ENCODE data around the gene QKI. TPM values are rescaled to one million over a fixed set of nuclear protein-coding genes. Genes with fewer than 3 reads are reported as not detected.

The QKI gene
- total and polyA plus RNA-seq, 10 of the 15 experiments (the other 5 are each of a cell fraction or from before 2014, with no cell fraction given) = 4.7 to 72.5 (median 38.9) TPM

DNA sequence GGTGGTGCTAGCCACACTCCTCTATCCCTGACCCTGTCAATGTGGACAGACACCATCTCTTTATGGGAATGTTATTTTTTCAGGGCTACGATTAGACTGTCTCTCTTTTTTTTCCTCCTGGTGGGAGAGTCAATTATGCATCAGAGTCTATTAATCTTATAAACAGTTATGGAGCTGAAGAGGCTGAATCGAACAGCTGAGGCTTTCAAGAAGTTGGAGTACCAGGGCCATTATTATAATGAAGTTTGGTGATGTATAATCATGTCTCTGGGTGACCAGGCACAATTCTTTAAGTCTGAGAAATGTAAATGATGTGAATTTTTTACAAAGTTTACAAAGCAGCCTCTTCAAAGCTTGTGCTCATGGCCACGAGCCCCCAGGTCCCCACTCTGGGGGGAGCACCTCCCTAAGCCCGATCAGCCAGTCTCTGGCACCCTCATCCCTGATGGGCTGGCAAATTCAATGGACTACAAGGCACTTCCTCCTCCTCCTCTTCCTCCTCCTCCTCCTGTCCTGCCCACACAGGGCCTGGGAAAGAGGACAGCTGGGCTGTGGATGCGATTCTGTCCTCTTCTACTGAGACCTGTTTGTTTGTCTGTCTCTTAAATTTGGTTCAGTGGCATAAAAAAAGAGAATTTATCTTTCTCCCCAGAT lies 43.9 kb upstream of the QKI start:
- H3K9ac ChIP-seq (ENCODE audit: control insufficient read depth, insufficient read depth, low read length) = no peak overlapping the region
- no peaks in the 10 kb centered on the region; a peak in 2 of 4 replicates for H3K27me3 ChIP-seq (replicated peaks in 1 of 2; ENCODE audit: control insufficient read depth in 2 of 2, insufficient read depth in 2 of 2, low read length in 1 of 2)
- ChIA-PET CTCF (interaction anchor here (1.6 kb wide), 1 partner anchor 7 kb away, joined by 6 read pairs; no protein-coding TSS in a partner anchor), RAD21 (ENCODE audit: unreplicated experiment) (no interaction called here), POLR2A (no interaction called here), SMC1A (ENCODE audit: uncharacterized antibody, unreplicated experiment) (no interaction called here)
- H3K79me2 ChIP-seq (ENCODE audit: control insufficient read depth, insufficient read depth, low read length) = no peaks in the 10 kb centered on the region
- no peaks in the 10 kb centered on the region for H3K9me3 ChIP-seq (replicated peaks; ENCODE audit: control insufficient read depth, insufficient read depth, low read length)
- no peaks in the 10 kb centered on the region for H3K36me3 ChIP-seq (ENCODE audit: control insufficient read depth in 2 of 2, insufficient read depth in 2 of 2, low read length in 1 of 2)
- FAIRE-seq (no peak), DNase-seq (ENCODE audit: low read depth, low spot score) (no peak), ATAC-seq (no peak)
- no peaks in the 10 kb centered on the region for H3K4me1 ChIP-seq (ENCODE audit: control insufficient read depth, insufficient read depth, low read length)
- WGBS (ENCODE audit: insufficient coverage, insufficient replicate concordance, low lambda C conversion rate, missing lambda C conversion rate) = 11% methylated on average over 5 of the region's 5 CpGs
- H3K27ac ChIP-seq (ENCODE audit: control insufficient read depth, insufficient read depth) = no peak overlapping the region
- no peak overlapping the region for H2AFZ ChIP-seq (ENCODE audit: control insufficient read depth, low read depth, low read length)
- in situ Hi-C loops (cut with MboI) = no loop called here
- intact Hi-C loops (cut with micrococcal nuclease; ENCODE audit: unreplicated experiment) = no loop called here
- no peak overlapping the region for H3K4me3 ChIP-seq
- BruUV-seq (replicated peaks) = no TSS peak
- H3K4me2 ChIP-seq (ENCODE audit: control insufficient read depth, insufficient read depth) = no peak overlapping the region
- no peaks in the 10 kb centered on the region for H4K20me1 ChIP-seq (ENCODE audit: control insufficient read depth, insufficient read depth)
- TF ChIP-seq RFX5 (IDR thresholded peaks at IDR 0.05; ENCODE audit: low read depth, low read length) (no peak), TBL1XR1 (IDR thresholded peaks at IDR 0.05; ENCODE audit: low read depth, low read length) (no peak), ZNF274 (IDR thresholded peaks at IDR 0.05; ENCODE audit: insufficient read depth, insufficient read length) (no peak), SUZ12 (IDR thresholded peaks at IDR 0.05; ENCODE audit: unreplicated experiment) (no peak), SMARCA5 (IDR thresholded peaks at IDR 0.05) (no peak), EP300 (IDR thresholded peaks at IDR 0.05; ENCODE audit: borderline replicate concordance in 1 of 2, control insufficient read depth in 1 of 2, low read depth in 2 of 2, low read length in 2 of 2) (no peak), CREM (IDR thresholded peaks at IDR 0.05; ENCODE audit: low read depth) (no peak), MTA3 (IDR thresholded peaks at IDR 0.05; ENCODE audit: borderline replicate concordance, low read length) (no peak), PAX8 (IDR thresholded peaks at IDR 0.05) (no peak), ZSCAN29 (IDR thresholded peaks at IDR 0.05) (no peak)
- TF ChIP-seq, protein P1, sequence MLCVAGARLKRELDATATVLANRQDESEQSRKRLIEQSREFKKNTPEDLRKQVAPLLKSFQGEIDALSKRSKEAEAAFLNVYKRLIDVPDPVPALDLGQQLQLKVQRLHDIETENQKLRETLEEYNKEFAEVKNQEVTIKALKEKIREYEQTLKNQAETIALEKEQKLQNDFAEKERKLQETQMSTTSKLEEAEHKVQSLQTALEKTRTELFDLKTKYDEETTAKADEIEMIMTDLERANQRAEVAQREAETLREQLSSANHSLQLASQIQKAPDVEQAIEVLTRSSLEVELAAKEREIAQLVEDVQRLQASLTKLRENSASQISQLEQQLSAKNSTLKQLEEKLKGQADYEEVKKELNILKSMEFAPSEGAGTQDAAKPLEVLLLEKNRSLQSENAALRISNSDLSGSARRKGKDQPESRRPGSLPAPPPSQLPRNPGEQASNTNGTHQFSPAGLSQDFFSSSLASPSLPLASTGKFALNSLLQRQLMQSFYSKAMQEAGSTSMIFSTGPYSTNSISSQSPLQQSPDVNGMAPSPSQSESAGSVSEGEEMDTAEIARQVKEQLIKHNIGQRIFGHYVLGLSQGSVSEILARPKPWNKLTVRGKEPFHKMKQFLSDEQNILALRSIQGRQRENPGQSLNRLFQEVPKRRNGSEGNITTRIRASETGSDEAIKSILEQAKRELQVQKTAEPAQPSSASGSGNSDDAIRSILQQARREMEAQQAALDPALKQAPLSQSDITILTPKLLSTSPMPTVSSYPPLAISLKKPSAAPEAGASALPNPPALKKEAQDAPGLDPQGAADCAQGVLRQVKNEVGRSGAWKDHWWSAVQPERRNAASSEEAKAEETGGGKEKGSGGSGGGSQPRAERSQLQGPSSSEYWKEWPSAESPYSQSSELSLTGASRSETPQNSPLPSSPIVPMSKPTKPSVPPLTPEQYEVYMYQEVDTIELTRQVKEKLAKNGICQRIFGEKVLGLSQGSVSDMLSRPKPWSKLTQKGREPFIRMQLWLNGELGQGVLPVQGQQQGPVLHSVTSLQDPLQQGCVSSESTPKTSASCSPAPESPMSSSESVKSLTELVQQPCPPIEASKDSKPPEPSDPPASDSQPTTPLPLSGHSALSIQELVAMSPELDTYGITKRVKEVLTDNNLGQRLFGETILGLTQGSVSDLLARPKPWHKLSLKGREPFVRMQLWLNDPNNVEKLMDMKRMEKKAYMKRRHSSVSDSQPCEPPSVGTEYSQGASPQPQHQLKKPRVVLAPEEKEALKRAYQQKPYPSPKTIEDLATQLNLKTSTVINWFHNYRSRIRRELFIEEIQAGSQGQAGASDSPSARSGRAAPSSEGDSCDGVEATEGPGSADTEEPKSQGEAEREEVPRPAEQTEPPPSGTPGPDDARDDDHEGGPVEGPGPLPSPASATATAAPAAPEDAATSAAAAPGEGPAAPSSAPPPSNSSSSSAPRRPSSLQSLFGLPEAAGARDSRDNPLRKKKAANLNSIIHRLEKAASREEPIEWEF (IDR thresholded peaks at IDR 0.05; ENCODE audit: insufficient replicate concordance, low read depth, low read length) = no peak
- TF ChIP-seq, protein P2, sequence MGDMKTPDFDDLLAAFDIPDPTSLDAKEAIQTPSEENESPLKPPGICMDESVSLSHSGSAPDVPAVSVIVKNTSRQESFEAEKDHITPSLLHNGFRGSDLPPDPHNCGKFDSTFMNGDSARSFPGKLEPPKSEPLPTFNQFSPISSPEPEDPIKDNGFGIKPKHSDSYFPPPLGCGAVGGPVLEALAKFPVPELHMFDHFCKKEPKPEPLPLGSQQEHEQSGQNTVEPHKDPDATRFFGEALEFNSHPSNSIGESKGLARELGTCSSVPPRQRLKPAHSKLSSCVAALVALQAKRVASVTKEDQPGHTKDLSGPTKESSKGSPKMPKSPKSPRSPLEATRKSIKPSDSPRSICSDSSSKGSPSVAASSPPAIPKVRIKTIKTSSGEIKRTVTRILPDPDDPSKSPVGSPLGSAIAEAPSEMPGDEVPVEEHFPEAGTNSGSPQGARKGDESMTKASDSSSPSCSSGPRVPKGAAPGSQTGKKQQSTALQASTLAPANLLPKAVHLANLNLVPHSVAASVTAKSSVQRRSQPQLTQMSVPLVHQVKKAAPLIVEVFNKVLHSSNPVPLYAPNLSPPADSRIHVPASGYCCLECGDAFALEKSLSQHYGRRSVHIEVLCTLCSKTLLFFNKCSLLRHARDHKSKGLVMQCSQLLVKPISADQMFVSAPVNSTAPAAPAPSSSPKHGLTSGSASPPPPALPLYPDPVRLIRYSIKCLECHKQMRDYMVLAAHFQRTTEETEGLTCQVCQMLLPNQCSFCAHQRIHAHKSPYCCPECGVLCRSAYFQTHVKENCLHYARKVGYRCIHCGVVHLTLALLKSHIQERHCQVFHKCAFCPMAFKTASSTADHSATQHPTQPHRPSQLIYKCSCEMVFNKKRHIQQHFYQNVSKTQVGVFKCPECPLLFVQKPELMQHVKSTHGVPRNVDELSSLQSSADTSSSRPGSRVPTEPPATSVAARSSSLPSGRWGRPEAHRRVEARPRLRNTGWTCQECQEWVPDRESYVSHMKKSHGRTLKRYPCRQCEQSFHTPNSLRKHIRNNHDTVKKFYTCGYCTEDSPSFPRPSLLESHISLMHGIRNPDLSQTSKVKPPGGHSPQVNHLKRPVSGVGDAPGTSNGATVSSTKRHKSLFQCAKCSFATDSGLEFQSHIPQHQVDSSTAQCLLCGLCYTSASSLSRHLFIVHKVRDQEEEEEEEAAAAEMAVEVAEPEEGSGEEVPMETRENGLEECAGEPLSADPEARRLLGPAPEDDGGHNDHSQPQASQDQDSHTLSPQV (IDR thresholded peaks at IDR 0.05) = no peak
- TF ChIP-seq, protein P3, sequence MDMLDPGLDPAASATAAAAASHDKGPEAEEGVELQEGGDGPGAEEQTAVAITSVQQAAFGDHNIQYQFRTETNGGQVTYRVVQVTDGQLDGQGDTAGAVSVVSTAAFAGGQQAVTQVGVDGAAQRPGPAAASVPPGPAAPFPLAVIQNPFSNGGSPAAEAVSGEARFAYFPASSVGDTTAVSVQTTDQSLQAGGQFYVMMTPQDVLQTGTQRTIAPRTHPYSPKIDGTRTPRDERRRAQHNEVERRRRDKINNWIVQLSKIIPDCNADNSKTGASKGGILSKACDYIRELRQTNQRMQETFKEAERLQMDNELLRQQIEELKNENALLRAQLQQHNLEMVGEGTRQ (IDR thresholded peaks at IDR 0.05; ENCODE audit: borderline replicate concordance, low read depth, low read length) = no peak
